Measurements from ENCODE around the gene OBSCN. TPM values are rescaled to one million over a fixed set of nuclear protein-coding genes. Genes with fewer than 3 reads are reported as not detected.

The OBSCN gene
- total and polyA plus RNA-seq, 9 donors, result 184 to 401 (median 297) TPM

- H3K27ac ChIP-seq (ENCODE audit: low read length), result no peak overlapping the region
- DNase-seq, result no peak
- H3K27me3 ChIP-seq (ENCODE audit: control insufficient read depth, insufficient read depth, low read length), result no peaks in the 10 kb centered on the region
- H3K4me3 ChIP-seq (ENCODE audit: low read length), result no peak overlapping the region
- peaks cover 22% of the 10 kb centered on the region for H3K4me1 ChIP-seq (ENCODE audit: control insufficient read depth, insufficient read depth, low read length)
- no peaks in the 10 kb centered on the region for H3K9me3 ChIP-seq (replicated peaks; ENCODE audit: control insufficient read depth, low read depth, low read length)
- peaks cover 49% of the 10 kb centered on the region for H3K36me3 ChIP-seq (ENCODE audit: control insufficient read depth, insufficient read depth, low read length)
- WGBS (ENCODE audit: insufficient coverage), result 91% methylated on average over 22 of the region's 22 CpGs
Observed at GRCh38 chr1:228272831-228273571, 65.2 kb downstream of the OBSCN start.

DNA sequence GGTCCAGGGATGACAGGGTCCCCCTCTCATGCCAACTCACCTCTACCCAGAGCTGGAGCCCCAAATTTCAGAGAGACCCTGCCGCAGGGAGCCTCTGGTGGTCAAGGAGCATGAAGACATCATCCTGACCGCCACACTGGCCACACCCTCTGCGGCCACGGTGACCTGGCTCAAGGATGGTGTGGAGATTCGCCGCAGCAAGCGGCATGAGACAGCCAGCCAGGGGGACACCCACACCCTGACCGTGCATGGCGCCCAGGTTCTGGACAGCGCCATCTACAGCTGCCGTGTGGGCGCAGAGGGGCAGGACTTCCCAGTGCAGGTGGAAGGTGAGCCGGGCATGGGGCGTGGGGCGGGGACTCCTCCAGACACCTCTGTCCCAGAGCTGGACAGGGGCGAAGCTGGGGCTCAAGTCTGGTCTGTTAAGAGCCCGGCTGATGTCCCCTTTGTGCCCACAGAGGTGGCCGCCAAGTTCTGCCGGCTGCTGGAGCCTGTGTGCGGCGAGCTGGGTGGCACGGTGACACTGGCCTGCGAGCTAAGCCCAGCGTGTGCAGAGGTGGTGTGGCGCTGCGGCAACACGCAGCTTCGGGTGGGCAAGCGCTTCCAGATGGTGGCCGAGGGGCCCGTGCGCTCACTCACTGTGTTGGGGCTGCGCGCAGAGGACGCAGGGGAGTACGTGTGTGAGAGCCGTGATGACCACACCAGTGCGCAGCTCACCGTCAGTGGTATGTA, 66.0 kb downstream of the OBSCN start:
- no peak overlapping the region for H3K4me3 ChIP-seq (ENCODE audit: low read length)
- H3K9me3 ChIP-seq (replicated peaks; ENCODE audit: control insufficient read depth, low read depth, low read length), result no peaks in the 10 kb centered on the region
- H3K27ac ChIP-seq (ENCODE audit: low read length), result no peak overlapping the region
- no peak for DNase-seq
- peaks cover 22% of the 10 kb centered on the region for H3K4me1 ChIP-seq (ENCODE audit: control insufficient read depth, insufficient read depth, low read length)
- H3K36me3 ChIP-seq (ENCODE audit: control insufficient read depth, insufficient read depth, low read length), result peaks cover 40% of the 10 kb centered on the region
- no peaks in the 10 kb centered on the region for H3K27me3 ChIP-seq (ENCODE audit: control insufficient read depth, insufficient read depth, low read length)
- 93% methylated on average over 38 of the region's 39 CpGs for whole genome bisulfite sequencing (ENCODE audit: insufficient coverage)

DNA sequence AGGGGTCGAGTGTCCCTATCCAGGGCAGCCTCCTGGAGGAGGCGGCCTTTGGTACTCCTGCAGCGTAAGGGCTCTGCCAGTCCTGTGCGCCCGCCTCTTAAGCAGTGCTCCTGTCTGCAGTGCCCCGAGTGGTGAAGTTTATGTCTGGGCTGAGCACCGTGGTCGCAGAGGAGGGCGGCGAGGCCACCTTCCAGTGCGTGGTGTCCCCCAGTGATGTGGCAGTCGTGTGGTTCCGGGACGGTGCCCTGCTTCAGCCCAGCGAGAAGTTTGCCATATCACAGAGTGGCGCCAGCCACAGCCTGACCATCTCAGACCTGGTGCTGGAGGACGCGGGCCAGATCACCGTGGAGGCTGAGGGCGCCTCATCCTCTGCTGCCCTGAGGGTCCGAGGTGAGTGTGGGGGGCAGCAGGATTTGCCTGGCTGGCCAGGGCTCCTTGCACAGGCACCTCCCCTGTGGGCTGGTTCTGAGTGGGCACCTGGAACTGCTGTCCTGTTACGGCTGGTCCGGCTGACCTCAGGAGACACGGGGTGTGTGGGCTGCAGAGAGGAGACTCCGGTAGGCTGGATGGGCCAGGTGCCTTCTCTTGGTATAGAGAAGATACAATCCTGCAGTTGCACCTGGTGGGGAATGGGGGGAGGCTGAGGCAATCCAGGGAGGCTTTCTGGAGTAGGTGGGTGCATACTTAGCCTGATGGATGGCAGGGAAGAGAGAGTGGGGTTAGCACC, 66.8 kb downstream of the OBSCN start:
- H3K27me3 ChIP-seq (ENCODE audit: control insufficient read depth, insufficient read depth, low read length), result no peaks in the 10 kb centered on the region
- WGBS (ENCODE audit: insufficient coverage), result 91% methylated on average over 25 of the region's 25 CpGs
- no peak overlapping the region for H3K4me3 ChIP-seq (ENCODE audit: low read length)
- H3K9me3 ChIP-seq (replicated peaks; ENCODE audit: control insufficient read depth, low read depth, low read length), result no peaks in the 10 kb centered on the region
- H3K4me1 ChIP-seq (ENCODE audit: control insufficient read depth, insufficient read depth, low read length), result peaks cover 22% of the 10 kb centered on the region
- no peak overlapping the region for H3K27ac ChIP-seq (ENCODE audit: low read length)
- peaks cover 41% of the 10 kb centered on the region for H3K36me3 ChIP-seq (ENCODE audit: control insufficient read depth, insufficient read depth, low read length)
- no peak for DNase-seq

DNA sequence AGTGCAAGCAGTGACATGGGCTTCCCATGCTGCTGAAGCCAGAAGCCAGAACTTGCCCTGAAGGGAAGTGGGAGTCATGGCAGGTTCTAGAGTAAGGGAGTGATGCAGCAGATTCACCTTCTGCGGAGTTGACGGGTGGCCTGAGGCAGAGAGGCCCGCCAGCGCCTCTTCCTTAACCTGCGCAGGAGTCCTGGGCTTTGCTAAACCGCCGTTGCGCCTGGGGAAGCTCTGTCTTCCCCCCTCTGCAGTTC, 67.3 kb downstream of the OBSCN start:
- 35% methylated on average over 7 of the region's 8 CpGs for WGBS (ENCODE audit: insufficient coverage)
- H3K4me3 ChIP-seq (ENCODE audit: low read length), result peak overlapping the region; percentile 61
- no peak for DNase-seq
- peak overlapping the region; percentile 47 for H3K27ac ChIP-seq (ENCODE audit: low read length)
- H3K36me3 ChIP-seq (ENCODE audit: control insufficient read depth, insufficient read depth, low read length), result peaks cover 46% of the 10 kb centered on the region
- H3K4me1 ChIP-seq (ENCODE audit: control insufficient read depth, insufficient read depth, low read length), result peaks cover 22% of the 10 kb centered on the region
- H3K27me3 ChIP-seq (ENCODE audit: control insufficient read depth, insufficient read depth, low read length), result no peaks in the 10 kb centered on the region
- H3K9me3 ChIP-seq (replicated peaks; ENCODE audit: control insufficient read depth, low read depth, low read length), result no peaks in the 10 kb centered on the region

DNA sequence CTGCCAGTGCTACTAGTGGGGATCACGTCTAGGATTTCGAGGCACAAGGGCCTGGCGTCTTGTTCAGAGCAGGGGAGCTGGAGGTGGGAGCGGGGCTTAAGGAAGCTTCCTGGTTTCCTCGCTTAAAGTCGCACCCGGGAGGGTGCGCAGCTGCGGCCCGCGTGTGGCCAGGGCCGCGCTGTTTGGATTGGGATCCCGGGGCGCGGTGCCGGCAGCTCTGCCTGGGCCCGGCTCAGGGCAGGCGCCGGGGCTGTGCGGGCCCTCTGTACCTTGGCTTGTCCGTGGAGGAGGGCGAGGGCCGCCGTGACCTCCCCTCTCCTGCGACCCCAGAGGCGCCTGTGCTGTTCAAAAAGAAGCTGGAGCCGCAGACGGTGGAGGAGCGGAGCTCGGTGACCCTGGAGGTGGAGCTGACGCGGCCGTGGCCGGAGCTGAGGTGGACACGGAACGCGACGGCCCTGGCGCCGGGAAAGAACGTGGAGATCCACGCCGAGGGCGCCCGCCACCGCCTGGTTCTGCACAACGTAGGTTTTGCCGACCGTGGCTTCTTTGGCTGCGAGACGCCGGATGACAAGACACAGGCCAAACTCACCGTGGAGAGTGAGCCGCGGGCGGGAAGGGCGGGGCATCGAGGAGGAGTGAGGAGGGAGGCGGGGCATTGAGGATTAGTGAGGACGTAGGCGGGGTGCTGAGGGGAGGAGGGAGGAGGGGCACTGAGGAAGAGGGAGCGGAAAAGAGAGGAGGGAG, 67.8 kb downstream of the OBSCN start:
- no peaks in the 10 kb centered on the region for H3K27me3 ChIP-seq (ENCODE audit: control insufficient read depth, insufficient read depth, low read length)
- peak overlapping the region; percentile 61 for H3K4me3 ChIP-seq (ENCODE audit: low read length)
- peaks cover 22% of the 10 kb centered on the region for H3K4me1 ChIP-seq (ENCODE audit: control insufficient read depth, insufficient read depth, low read length)
- peaks cover 51% of the 10 kb centered on the region for H3K36me3 ChIP-seq (ENCODE audit: control insufficient read depth, insufficient read depth, low read length)
- peak overlapping the region; percentile 65 for H3K27ac ChIP-seq (ENCODE audit: low read length)
- H3K9me3 ChIP-seq (replicated peaks; ENCODE audit: control insufficient read depth, low read depth, low read length), result no peaks in the 10 kb centered on the region
- peak; percentile 96 for DNase-seq
- WGBS (ENCODE audit: insufficient coverage), result under 1% methylated on average over 56 of the region's 63 CpGs

DNA sequence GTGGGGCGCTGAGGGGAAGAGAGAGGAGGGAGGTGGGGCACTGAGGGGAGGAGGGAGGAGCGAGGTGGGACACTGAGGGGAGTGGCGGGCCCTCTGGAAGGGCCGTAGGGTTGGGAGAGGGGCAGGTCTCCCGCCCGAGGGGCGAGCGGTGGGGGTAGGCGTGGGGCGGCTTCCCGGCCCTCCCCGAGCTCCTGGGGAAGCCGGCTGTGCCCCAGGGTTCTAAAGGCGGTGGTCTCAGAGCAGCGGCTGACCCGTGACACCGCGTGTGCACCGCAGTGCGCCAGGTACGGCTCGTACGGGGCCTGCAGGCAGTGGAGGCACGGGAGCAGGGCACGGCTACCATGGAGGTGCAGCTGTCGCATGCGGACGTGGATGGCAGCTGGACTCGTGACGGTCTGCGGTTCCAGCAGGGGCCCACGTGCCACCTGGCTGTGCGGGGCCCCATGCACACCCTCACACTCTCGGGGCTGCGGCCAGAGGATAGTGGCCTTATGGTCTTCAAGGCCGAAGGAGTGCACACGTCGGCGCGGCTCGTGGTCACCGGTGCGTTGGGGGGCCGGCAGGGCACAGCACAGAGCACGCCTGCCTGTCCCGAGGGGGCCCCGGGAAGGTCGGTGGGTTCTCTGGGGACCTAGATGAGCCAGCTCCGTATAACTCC, 68.5 kb downstream of the OBSCN start:
- WGBS (ENCODE audit: insufficient coverage), result 6% methylated on average over 46 of the region's 49 CpGs
- H3K27ac ChIP-seq (ENCODE audit: low read length), result peak overlapping the region; percentile 65
- H3K9me3 ChIP-seq (replicated peaks; ENCODE audit: control insufficient read depth, low read depth, low read length), result no peaks in the 10 kb centered on the region
- peaks cover 58% of the 10 kb centered on the region for H3K36me3 ChIP-seq (ENCODE audit: control insufficient read depth, insufficient read depth, low read length)
- peaks cover 22% of the 10 kb centered on the region for H3K4me1 ChIP-seq (ENCODE audit: control insufficient read depth, insufficient read depth, low read length)
- peak; percentile 45 for DNase-seq
- no peaks in the 10 kb centered on the region for H3K27me3 ChIP-seq (ENCODE audit: control insufficient read depth, insufficient read depth, low read length)
- peak overlapping the region; percentile 61 for H3K4me3 ChIP-seq (ENCODE audit: low read length)

GRCh38 chr1:228276901-228277490, 69.2 kb downstream of the OBSCN start:
- H3K27me3 ChIP-seq (ENCODE audit: control insufficient read depth, insufficient read depth, low read length), result no peaks in the 10 kb centered on the region
- H3K36me3 ChIP-seq (ENCODE audit: control insufficient read depth, insufficient read depth, low read length), result peaks cover 62% of the 10 kb centered on the region
- H3K27ac ChIP-seq (ENCODE audit: low read length), result peak overlapping the region; percentile 55
- H3K9me3 ChIP-seq (replicated peaks; ENCODE audit: control insufficient read depth, low read depth, low read length), result no peaks in the 10 kb centered on the region
- no peak for DNase-seq
- WGBS (ENCODE audit: insufficient coverage), result 73% methylated on average over 16 of the region's 25 CpGs
- no peak overlapping the region for H3K4me3 ChIP-seq (ENCODE audit: low read length)
- H3K4me1 ChIP-seq (ENCODE audit: control insufficient read depth, insufficient read depth, low read length), result peaks cover 25% of the 10 kb centered on the region

GRCh38 chr1:228277491-228278431, 69.9 kb downstream of the OBSCN start:
- no peak for DNase-seq
- Histone ChIP-seq H3K9me3 (replicated peaks; ENCODE audit: control insufficient read depth, low read depth, low read length) (no peaks in the 10 kb centered on the region), H3K4me1 (ENCODE audit: control insufficient read depth, insufficient read depth, low read length) (peaks cover 30% of the 10 kb centered on the region), H3K36me3 (ENCODE audit: control insufficient read depth, insufficient read depth, low read length) (peaks cover 63% of the 10 kb centered on the region), H3K4me3 (ENCODE audit: low read length) (no peak overlapping the region), H3K27ac (ENCODE audit: low read length) (no peak overlapping the region), H3K27me3 (ENCODE audit: control insufficient read depth, insufficient read depth, low read length) (no peaks in the 10 kb centered on the region)
- WGBS (ENCODE audit: insufficient coverage), result 83% methylated on average over 23 of the region's 36 CpGs

All from muscle of leg (tissue), 11 donors.